ENCODE results near the gene NTRK1. TPM values are rescaled to one million over a fixed set of nuclear protein-coding genes. Genes with fewer than 3 reads are reported as not detected.
A peak's percentile ranks its signal among the peaks of the same experiment; 100 is the strongest.

The NTRK1 gene
- total and polyA plus RNA-seq, 2 donors (not counting 1 experiment from before 2014, with no cell fraction given), result not detected

DNA sequence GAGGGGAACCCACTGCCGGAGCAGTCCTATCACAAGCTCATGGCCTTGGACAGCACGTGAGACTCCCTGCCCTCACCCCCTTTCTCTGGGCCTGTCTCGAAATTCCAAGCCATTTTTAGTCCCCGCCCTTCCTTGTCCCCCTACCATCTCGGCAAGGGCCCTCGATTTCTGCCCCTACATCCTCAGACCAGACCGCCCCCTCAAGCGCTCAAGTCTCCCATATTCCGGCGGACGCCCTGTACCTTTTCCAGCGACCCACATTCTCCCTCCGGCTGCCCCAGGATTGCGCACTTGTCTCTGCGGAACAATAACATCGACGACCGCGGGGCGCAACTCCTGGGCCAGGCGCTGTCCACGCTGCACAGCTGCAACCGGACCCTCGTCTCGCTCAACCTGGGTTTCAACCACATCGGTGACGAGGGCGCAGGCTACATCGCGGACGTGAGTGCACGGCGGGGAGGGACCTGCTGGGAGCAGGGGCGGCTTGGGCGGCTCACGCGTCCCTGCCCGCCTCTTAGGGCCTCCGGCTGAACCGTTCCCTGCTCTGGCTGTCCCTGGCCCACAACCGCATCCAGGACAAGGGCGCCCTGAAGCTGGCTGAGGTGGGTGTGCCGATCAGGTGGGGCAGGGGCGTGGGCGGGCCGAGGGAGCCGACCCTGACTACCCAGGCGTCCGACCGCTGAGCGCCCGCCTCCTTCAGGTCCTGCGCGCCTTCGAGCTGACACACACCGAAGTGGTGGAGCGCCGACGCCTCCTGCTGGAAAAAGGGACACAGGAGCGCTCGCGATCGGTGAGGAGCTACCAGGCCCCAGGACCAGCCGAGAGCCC is 66.8 kb downstream of the NTRK1 start:
- peak overlapping the region; percentile 40 for H3K4me2 ChIP-seq (replicated peaks; ENCODE audit: low read depth, low read length, poor library complexity, severe bottlenecking)
- peaks cover 0 to 70% (median 27%) of the 10 kb centered on the region in 4 experiments for H3K27me3 ChIP-seq (replicated peaks in 1 of 4; ENCODE audit: control extremely low read depth in 1 of 4, control insufficient read depth in 3 of 4, insufficient read depth in 4 of 4, low read length in 3 of 4)
- ATAC-seq (ENCODE audit: low read depth) (no peak), DNase-seq (peak; percentile 48)
- peak overlapping the region in 1 of 5 experiments; percentile 24 for H3K4me3 ChIP-seq (ENCODE audit: control extremely low read depth in 1 of 5, extremely low read depth in 1 of 5, insufficient read depth in 1 of 5, low read depth in 2 of 5, low read length in 4 of 5)
- H3K27ac ChIP-seq (ENCODE audit: low read length in 2 of 2), result no peak overlapping the region
- H3K36me3 ChIP-seq (replicated peaks in 1 of 2; ENCODE audit: control extremely low read depth in 1 of 2, control insufficient read depth in 1 of 2, extremely low read depth in 1 of 2, insufficient read depth in 2 of 2, low read length in 1 of 2), result no peaks in the 10 kb centered on the region
- ChIA-PET POLR2A (no interaction called here), CTCF (interaction anchor here (1.3 to 1.5 kb wide), 2 partner anchors 13 to 37 kb away, joined by 4 read pairs; no protein-coding TSS in a partner anchor)
- Mint-ChIP-seq H3K9me3 (ENCODE audit: insufficient read depth) (no peaks in the 10 kb centered on the region), H3K27me3 (peaks cover 78% of the 10 kb centered on the region), H3K27ac (no peak overlapping the region), H3K4me3 (no peak overlapping the region), H3K4me1 (peaks cover 15% of the 10 kb centered on the region)
- H2AFZ ChIP-seq (ENCODE audit: insufficient read depth, low read depth, low read length, poor library complexity, severe bottlenecking), result peak overlapping the region; percentile 19
- TF ChIP-seq, protein P1, sequence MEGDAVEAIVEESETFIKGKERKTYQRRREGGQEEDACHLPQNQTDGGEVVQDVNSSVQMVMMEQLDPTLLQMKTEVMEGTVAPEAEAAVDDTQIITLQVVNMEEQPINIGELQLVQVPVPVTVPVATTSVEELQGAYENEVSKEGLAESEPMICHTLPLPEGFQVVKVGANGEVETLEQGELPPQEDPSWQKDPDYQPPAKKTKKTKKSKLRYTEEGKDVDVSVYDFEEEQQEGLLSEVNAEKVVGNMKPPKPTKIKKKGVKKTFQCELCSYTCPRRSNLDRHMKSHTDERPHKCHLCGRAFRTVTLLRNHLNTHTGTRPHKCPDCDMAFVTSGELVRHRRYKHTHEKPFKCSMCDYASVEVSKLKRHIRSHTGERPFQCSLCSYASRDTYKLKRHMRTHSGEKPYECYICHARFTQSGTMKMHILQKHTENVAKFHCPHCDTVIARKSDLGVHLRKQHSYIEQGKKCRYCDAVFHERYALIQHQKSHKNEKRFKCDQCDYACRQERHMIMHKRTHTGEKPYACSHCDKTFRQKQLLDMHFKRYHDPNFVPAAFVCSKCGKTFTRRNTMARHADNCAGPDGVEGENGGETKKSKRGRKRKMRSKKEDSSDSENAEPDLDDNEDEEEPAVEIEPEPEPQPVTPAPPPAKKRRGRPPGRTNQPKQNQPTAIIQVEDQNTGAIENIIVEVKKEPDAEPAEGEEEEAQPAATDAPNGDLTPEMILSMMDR (IDR thresholded peaks at IDR 0.05), result no peak
- no peak for TF ChIP-seq EZH2 (IDR thresholded peaks at IDR 0.05; ENCODE audit: borderline replicate concordance, insufficient read depth, low read depth, low read length, poor library complexity, severe bottlenecking)
- intact Hi-C loops (cut with micrococcal nuclease), result no loop called here
- no peaks in the 10 kb centered on the region for H4K20me1 ChIP-seq (ENCODE audit: control insufficient read depth, insufficient read depth, low read length, poor library complexity, severe bottlenecking)
- no peaks in the 10 kb centered on the region for H3K79me2 ChIP-seq (ENCODE audit: control insufficient read depth, insufficient read depth, low read length)
- H3K4me1 ChIP-seq (ENCODE audit: control insufficient read depth in 2 of 2, insufficient read depth in 2 of 2, low read length in 2 of 2), result peaks cover 15 to 19% of the 10 kb centered on the region in 2 donors
- 6% methylated on average over 64 of the region's 64 CpGs for WGBS (ENCODE audit: insufficient coverage)
- no peak overlapping the region for H3K9ac ChIP-seq (ENCODE audit: low read length)
- no peaks in the 10 kb centered on the region for H3K9me3 ChIP-seq (ENCODE audit: control extremely low read depth in 1 of 3, control insufficient read depth in 2 of 3, insufficient read depth in 1 of 3, low read length in 2 of 3)

DNA sequence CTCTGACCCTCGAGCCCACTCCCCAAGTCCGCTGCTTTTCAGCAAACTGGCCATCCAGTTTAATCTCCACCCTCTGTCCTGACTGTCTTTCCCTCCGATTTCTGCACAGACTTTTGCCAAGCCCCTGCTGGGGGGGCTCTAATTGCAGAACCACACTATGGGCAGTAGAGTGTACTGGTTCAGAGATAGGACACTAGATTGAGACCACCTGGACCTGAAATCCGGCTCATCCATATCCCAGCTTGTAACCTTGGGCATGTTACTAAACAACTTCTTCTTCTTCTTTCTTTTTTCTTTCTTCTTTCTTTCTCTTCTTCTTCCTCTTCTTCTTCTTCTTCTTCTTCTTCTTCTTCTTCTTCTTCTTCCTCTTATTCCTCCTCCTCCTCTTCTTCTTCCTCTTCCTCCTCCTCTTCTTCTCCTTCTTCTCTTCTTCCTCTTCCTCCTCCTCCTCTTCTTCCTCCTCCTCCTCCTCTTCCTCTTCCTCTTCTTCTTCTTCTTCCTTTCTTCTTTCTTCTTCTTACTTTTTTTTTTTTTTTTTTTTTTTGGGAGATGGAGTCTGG is 67.5 kb downstream of the NTRK1 start:
- H3K27me3 Mint-ChIP-seq, result peaks cover 78% of the 10 kb centered on the region
- no peak overlapping the region for H3K9ac ChIP-seq (ENCODE audit: low read length)
- H3K79me2 ChIP-seq (ENCODE audit: control insufficient read depth, insufficient read depth, low read length), result no peaks in the 10 kb centered on the region
- no peak overlapping the region for H2AFZ ChIP-seq (ENCODE audit: insufficient read depth, low read depth, low read length, poor library complexity, severe bottlenecking)
- peak overlapping the region; percentile 40 for H3K4me2 ChIP-seq (replicated peaks; ENCODE audit: low read depth, low read length, poor library complexity, severe bottlenecking)
- no peaks in the 10 kb centered on the region for H3K36me3 ChIP-seq (replicated peaks in 1 of 2; ENCODE audit: control extremely low read depth in 1 of 2, control insufficient read depth in 1 of 2, extremely low read depth in 1 of 2, insufficient read depth in 2 of 2, low read length in 1 of 2)
- peaks cover 0 to 66% (median 22%) of the 10 kb centered on the region in 4 experiments for H3K27me3 ChIP-seq (replicated peaks in 1 of 4; ENCODE audit: control extremely low read depth in 1 of 4, control insufficient read depth in 3 of 4, insufficient read depth in 4 of 4, low read length in 3 of 4)
- H3K4me3 ChIP-seq (ENCODE audit: control extremely low read depth in 1 of 5, extremely low read depth in 1 of 5, insufficient read depth in 1 of 5, low read depth in 2 of 5, low read length in 4 of 5), result no peak overlapping the region
- H3K4me3 Mint-ChIP-seq, result no peak overlapping the region
- POLR2A ChIA-PET, result no interaction called here
- H4K20me1 ChIP-seq (ENCODE audit: control insufficient read depth, insufficient read depth, low read length, poor library complexity, severe bottlenecking), result no peaks in the 10 kb centered on the region
- TF ChIP-seq, protein P1 (IDR thresholded peaks at IDR 0.05), result peak; percentile 20
- no peak for TF ChIP-seq EZH2 (IDR thresholded peaks at IDR 0.05; ENCODE audit: borderline replicate concordance, insufficient read depth, low read depth, low read length, poor library complexity, severe bottlenecking)
- peaks cover 15 to 19% of the 10 kb centered on the region in 2 donors for H3K4me1 ChIP-seq (ENCODE audit: control insufficient read depth in 2 of 2, insufficient read depth in 2 of 2, low read length in 2 of 2)
- no peaks in the 10 kb centered on the region for H3K9me3 ChIP-seq (ENCODE audit: control extremely low read depth in 1 of 3, control insufficient read depth in 2 of 3, insufficient read depth in 1 of 3, low read length in 2 of 3)
- DNase-seq (no peak), ATAC-seq (ENCODE audit: low read depth) (no peak)
- CTCF ChIA-PET, result interaction anchor here (1.3 to 1.5 kb wide), 2 partner anchors 12 to 38 kb away, joined by 4 read pairs; no protein-coding TSS in a partner anchor
- 19% methylated on average over 3 of the region's 4 CpGs for WGBS (ENCODE audit: insufficient coverage)
- peaks cover 13% of the 10 kb centered on the region for H3K4me1 Mint-ChIP-seq
- intact Hi-C loops (cut with micrococcal nuclease), result no loop called here
- no peak overlapping the region for H3K27ac Mint-ChIP-seq
- H3K27ac ChIP-seq (ENCODE audit: low read length in 2 of 2), result no peak overlapping the region
- H3K9me3 Mint-ChIP-seq (ENCODE audit: insufficient read depth), result no peaks in the 10 kb centered on the region

All from B cell (primary cell).